ENCODE data around the gene SMIM38. TPM values are rescaled to one million over a fixed set of nuclear protein-coding genes. Genes with fewer than 3 reads are reported as not detected.

The SMIM38 gene
- total and polyA plus RNA-seq, 2 donors (not counting 1 experiment from before 2014, with no cell fraction given), result 1.2 to 1.6 TPM

- DNase-seq (no peak), ATAC-seq (ENCODE audit: low read depth) (no peak)
- intact Hi-C loops (cut with micrococcal nuclease), result no loop called here
- Histone ChIP-seq H3K27ac (ENCODE audit: low read length in 2 of 2) (no peak overlapping the region), H3K27me3 (replicated peaks in 1 of 4; ENCODE audit: control extremely low read depth in 1 of 4, control insufficient read depth in 3 of 4, insufficient read depth in 4 of 4, low read length in 3 of 4) (peaks cover 0 to 13% (median 0%) of the 10 kb centered on the region in 4 experiments), H3K4me1 (ENCODE audit: control insufficient read depth in 2 of 2, insufficient read depth in 2 of 2, low read length in 2 of 2) (peaks cover 0 to 3% of the 10 kb centered on the region in 2 donors), H3K79me2 (ENCODE audit: control insufficient read depth, insufficient read depth, low read length) (no peaks in the 10 kb centered on the region), H3K4me2 (replicated peaks; ENCODE audit: low read depth, low read length, poor library complexity, severe bottlenecking) (no peak overlapping the region), H3K9ac (ENCODE audit: low read length) (no peak overlapping the region), H3K36me3 (replicated peaks in 1 of 2; ENCODE audit: control extremely low read depth in 1 of 2, control insufficient read depth in 1 of 2, extremely low read depth in 1 of 2, insufficient read depth in 2 of 2, low read length in 1 of 2) (no peaks in the 10 kb centered on the region), H2AFZ (ENCODE audit: insufficient read depth, low read depth, low read length, poor library complexity, severe bottlenecking) (no peak overlapping the region), H3K4me3 (ENCODE audit: control extremely low read depth in 1 of 5, extremely low read depth in 1 of 5, insufficient read depth in 1 of 5, low read depth in 2 of 5, low read length in 4 of 5) (no peak overlapping the region), H4K20me1 (ENCODE audit: control insufficient read depth, insufficient read depth, low read length, poor library complexity, severe bottlenecking) (no peaks in the 10 kb centered on the region), H3K9me3 (ENCODE audit: control extremely low read depth in 1 of 3, control insufficient read depth in 2 of 3, insufficient read depth in 1 of 3, low read length in 2 of 3) (peaks cover 0 to 2% (median 0%) of the 10 kb centered on the region in 3 donors)
- TF ChIP-seq EZH2 (IDR thresholded peaks at IDR 0.05; ENCODE audit: borderline replicate concordance, insufficient read depth, low read depth, low read length, poor library complexity, severe bottlenecking) (no peak), CTCF (IDR thresholded peaks at IDR 0.05) (no peak)
- peaks cover 10% of the 10 kb centered on the region for H3K4me1 Mint-ChIP-seq
- CTCF ChIA-PET, result no interaction called here
- H3K27me3 Mint-ChIP-seq, result peaks cover 8% of the 10 kb centered on the region
- H3K27ac Mint-ChIP-seq, result no peak overlapping the region
- POLR2A ChIA-PET, result no interaction called here
- 95% methylated on average over 20 of the region's 21 CpGs for whole genome bisulfite sequencing (ENCODE audit: insufficient coverage)
- H3K4me3 Mint-ChIP-seq, result no peak overlapping the region
- peaks cover 3% of the 10 kb centered on the region for H3K9me3 Mint-ChIP-seq (ENCODE audit: insufficient read depth)
Observed at GRCh38 chr11:69158301-69159149, 2.8 kb downstream of the SMIM38 start.

GRCh38 chr11:69159150-69159852 is 3.6 kb downstream of the SMIM38 start:
- intact Hi-C loops (cut with micrococcal nuclease), result no loop called here
- H3K79me2 ChIP-seq (ENCODE audit: control insufficient read depth, insufficient read depth, low read length), result no peaks in the 10 kb centered on the region
- ChIA-PET POLR2A (no interaction called here), CTCF (no interaction called here)
- TF ChIP-seq CTCF (IDR thresholded peaks at IDR 0.05), result no peak
- no peak for TF ChIP-seq EZH2 (IDR thresholded peaks at IDR 0.05; ENCODE audit: borderline replicate concordance, insufficient read depth, low read depth, low read length, poor library complexity, severe bottlenecking)
- peaks cover 2 to 7% (median 3%) of the 10 kb centered on the region in 3 donors for H3K9me3 ChIP-seq (ENCODE audit: control extremely low read depth in 1 of 3, control insufficient read depth in 2 of 3, insufficient read depth in 1 of 3, low read length in 2 of 3)
- H3K4me1 ChIP-seq (ENCODE audit: control insufficient read depth in 2 of 2, insufficient read depth in 2 of 2, low read length in 2 of 2), result peaks cover 0 to 3% of the 10 kb centered on the region in 2 donors
- H3K36me3 ChIP-seq (replicated peaks in 1 of 2; ENCODE audit: control extremely low read depth in 1 of 2, control insufficient read depth in 1 of 2, extremely low read depth in 1 of 2, insufficient read depth in 2 of 2, low read length in 1 of 2), result no peaks in the 10 kb centered on the region
- Mint-ChIP-seq H3K4me1 (peaks cover 10% of the 10 kb centered on the region), H3K27ac (no peak overlapping the region), H3K4me3 (no peak overlapping the region), H3K27me3 (peaks cover 8% of the 10 kb centered on the region), H3K9me3 (ENCODE audit: insufficient read depth) (peaks cover 6% of the 10 kb centered on the region)
- no peak overlapping the region for H3K4me2 ChIP-seq (replicated peaks; ENCODE audit: low read depth, low read length, poor library complexity, severe bottlenecking)
- DNase-seq (no peak), ATAC-seq (ENCODE audit: low read depth) (no peak)
- H2AFZ ChIP-seq (ENCODE audit: insufficient read depth, low read depth, low read length, poor library complexity, severe bottlenecking), result no peak overlapping the region
- peaks cover 0 to 13% (median 0%) of the 10 kb centered on the region in 4 experiments for H3K27me3 ChIP-seq (replicated peaks in 1 of 4; ENCODE audit: control extremely low read depth in 1 of 4, control insufficient read depth in 3 of 4, insufficient read depth in 4 of 4, low read length in 3 of 4)
- H4K20me1 ChIP-seq (ENCODE audit: control insufficient read depth, insufficient read depth, low read length, poor library complexity, severe bottlenecking), result no peaks in the 10 kb centered on the region
- WGBS (ENCODE audit: insufficient coverage), result 95% methylated on average over 14 of the region's 19 CpGs
- H3K4me3 ChIP-seq (ENCODE audit: control extremely low read depth in 1 of 5, extremely low read depth in 1 of 5, insufficient read depth in 1 of 5, low read depth in 2 of 5, low read length in 4 of 5), result no peak overlapping the region
- no peak overlapping the region for H3K27ac ChIP-seq (ENCODE audit: low read length in 2 of 2)
- no peak overlapping the region for H3K9ac ChIP-seq (ENCODE audit: low read length)

All from B cell (primary cell).